GM19467 (cell line): ENCODE data around the gene RAB40A.

Experiments used
- ATAC-seq: cut with Tn5 transposase; IDR thresholded peaks from one replicate; pipeline ENCODE4 v1.9.1; 2021; ENCODE audit warnings: mild to moderate bottlenecking, moderate library complexity; ENCODE audit not compliant: unreplicated experiment

The RAB40A gene

GRCh38 chrX:103519389-103519788, at the start of gene RAB40A:
TSS of gene RAB40A (minus strand) at chrX:103519489. CDS start at chrX:103500756, 18,733 bp downstream.
- no peak for ATAC-seq

DNA sequence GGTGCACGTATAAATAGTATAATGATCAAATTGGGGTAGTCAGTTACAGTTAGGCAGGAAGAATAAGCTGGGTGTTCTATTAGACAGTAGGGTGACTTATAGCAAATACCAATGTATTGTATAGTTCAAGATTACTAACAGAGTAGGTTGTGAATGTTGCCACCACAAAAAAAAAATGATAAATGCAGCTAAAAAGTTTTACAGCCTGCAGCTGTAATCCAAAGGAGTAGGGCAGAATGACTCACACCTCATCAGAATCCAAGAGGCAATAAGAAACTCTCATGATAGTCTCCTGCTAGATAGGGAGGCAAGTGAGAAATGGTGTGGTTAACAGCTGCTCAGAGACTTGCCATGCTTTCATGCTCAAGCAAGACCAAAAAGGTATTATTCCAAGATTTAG, 46.5 kb upstream of the RAB40A start:
- ATAC-seq, result no peak

- ATAC-seq, result no peak
These were observed 45.9 kb upstream of the RAB40A start for GRCh38 chrX:103565197-103565596.

DNA sequence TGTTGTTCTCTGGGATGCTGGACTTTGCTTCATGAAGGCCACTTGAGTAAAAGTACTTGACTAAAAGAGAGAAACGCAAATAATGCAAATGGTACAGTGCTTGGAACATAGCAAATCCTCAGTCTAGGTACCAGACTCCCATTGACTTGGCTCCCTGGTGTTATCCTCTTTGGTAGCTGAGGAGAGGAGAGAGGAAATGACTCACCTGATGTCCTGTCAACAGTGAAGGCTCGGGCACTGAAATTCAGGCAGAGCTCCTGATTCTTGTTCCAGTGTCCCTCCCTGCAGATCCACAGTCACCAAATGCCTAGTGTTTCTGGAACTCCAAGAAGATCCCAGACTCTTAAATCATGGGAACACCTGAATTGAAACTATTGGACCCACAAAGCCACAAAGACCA, 43.5 kb upstream of the RAB40A start:
- ATAC-seq, result no peak

GRCh38 chrX:103560256-103560655, 41.0 kb upstream of the RAB40A start:
- no peak for ATAC-seq

- ATAC-seq, result no peak
These were observed 37.8 kb upstream of the RAB40A start for GRCh38 chrX:103556963-103557612.

DNA sequence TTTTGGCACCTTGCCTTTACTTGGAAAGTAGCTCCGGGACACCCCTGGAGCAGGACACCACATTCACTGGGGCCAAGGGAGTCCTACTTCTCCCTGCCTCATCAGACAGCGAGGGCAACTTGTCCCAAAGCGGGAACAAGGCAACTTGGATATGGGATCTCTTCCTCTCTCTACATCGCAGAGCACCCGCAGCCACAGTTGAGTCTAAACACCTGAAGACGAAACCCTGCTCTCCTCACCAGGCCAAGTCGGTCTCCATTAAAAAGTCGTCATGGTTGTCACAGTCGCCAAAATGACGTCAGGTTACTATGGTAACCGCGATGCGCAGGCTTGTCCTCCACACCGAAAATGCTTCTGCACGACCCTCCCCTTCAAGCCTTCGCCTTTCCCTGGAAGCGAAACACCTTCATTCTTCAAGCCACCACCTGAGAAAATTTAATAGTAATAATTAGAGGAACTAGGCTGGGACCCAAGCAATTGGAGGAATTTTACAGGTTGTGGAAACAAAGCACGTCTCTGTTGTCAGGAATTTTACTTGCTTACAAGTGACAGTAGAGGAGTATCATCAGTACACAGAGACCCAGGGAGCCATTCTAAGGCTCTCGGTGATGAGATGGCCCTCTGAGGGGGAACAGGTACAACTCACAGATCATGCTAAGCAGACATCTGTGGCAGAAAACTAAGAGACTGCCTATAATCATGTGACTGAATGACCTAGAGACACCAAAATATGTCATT, 35.6 kb upstream of the RAB40A start:
- peak; percentile 83 for ATAC-seq

DNA sequence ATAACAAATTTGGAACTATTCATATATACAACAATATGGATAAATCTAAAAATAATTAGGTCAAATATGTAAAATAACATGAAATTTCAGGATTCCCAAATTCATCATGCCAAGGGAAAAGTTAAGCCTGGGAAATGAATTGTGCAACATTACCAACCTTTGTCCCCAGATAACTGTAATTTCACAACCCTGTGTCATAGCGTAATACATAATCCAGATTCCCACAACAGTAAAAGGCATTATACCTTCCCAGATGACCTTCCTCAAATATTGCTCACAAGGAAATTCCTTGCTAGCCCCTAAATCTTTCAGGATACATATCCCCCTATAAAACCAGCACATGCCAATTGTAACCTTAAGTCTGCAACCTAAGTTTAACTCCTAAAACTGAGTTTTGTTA, 32.9 kb upstream of the RAB40A start:
- no peak for ATAC-seq

- no peak for ATAC-seq
These were observed 31.2 kb upstream of the RAB40A start for GRCh38 chrX:103550415-103551051.

DNA sequence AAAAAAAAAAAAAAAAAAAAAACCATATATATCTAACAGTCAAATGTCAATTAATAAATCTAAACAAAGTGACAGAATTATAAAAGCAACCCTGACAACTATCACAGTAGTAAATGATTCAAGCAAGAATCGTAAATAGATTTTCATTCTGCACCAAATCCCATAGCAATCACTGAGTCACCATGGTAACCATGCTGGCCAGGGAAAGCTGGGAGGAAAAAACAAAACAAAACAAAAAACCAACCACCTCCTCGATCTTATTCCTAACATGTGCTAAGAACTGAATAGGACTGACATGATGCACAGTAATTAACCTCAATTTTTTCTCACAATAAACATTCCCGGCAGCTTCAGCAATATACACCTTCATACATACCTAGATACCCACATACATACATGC, 30.6 kb upstream of the RAB40A start:
- no peak for ATAC-seq

DNA sequence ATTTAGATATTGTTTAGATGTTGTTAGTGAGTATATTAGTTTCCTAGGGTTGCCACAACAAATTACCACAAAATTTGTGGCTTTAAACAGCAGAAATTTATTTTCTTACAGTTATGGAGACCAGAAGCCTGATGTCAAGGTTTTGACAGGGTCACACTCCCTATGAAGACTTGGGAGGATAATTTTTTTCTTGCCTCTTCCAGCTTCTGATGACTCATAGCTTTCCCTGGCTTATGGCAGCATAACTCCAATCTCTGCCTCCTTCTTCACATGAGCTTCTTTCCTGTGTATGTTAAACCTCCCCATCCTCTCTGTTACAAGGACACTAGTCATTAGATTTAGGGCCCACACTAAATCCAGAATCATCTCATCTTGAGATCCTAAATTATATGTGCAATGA, 20.9 kb upstream of the RAB40A start:
- ATAC-seq, result no peak

GRCh38 chrX:103539695-103540094, 20.4 kb upstream of the RAB40A start:
- no peak for ATAC-seq

DNA sequence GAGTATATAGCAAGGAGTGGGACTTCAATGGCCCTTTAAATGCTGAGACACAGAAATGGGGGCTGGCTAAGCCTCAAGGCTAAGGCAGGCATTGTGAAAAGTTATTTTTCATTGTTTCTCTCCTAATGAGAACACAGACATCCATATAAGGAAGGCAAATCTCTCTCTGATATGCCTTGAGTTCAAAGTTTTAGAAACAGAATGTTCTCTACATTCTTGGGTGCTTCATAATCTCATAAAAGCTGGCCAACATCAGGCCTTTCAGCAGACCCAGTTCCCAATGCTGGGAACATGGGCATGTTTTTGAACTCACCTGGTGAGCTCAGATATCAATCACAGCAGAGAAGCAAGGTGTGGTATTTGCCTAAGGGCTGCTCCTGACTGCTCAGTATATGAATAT, 19.4 kb upstream of the RAB40A start:
- no peak for ATAC-seq

DNA sequence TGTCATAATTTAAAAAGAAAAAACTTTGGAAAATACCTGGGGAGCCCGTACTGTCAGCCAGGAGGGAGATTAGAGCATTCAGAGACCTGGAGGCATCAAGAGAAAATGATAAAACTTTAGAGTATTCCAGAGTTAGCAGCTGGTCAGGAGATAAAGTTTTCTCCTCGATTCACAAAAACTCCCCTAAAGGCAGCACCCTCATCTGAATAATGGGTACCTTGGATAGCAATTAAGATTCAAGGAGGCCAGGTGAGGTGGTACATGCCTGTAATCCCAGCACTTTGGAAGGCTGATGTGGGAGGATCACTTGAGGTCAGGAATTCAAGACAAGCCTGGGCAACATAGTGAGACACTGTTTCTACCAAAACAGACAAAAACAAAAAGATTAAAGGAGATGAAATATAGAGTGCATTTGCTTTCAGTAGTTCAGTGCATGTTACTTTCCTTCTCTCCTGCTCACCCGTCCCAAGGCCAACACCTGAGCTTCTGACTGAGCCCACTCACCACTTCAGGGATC, 18.6 kb upstream of the RAB40A start:
- ATAC-seq, result no peak

GRCh38 chrX:103536732-103537131, 17.4 kb upstream of the RAB40A start:
- ATAC-seq, result no peak

DNA sequence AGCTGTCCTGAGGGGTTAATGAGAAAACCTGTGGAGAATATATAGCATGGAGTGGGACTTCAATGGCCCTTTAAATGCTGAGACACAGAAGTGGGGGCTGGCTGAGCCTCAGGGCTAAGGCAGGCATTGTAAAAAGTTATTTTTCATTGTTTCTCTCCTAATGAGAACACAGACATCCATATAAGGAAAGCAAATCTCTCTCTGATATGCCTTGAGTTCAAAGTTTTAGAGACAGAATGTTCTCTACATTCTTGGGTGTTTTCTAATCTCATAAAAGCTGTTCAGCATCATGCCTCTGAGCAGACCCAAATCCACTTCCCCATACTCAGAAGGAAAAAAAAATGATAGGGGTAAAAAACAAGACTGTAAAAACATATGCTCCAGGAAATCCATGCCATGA, 16.8 kb upstream of the RAB40A start:
- no peak for ATAC-seq

GRCh38 chrX:103535206-103535605, 15.9 kb upstream of the RAB40A start:
- ATAC-seq, result no peak

DNA sequence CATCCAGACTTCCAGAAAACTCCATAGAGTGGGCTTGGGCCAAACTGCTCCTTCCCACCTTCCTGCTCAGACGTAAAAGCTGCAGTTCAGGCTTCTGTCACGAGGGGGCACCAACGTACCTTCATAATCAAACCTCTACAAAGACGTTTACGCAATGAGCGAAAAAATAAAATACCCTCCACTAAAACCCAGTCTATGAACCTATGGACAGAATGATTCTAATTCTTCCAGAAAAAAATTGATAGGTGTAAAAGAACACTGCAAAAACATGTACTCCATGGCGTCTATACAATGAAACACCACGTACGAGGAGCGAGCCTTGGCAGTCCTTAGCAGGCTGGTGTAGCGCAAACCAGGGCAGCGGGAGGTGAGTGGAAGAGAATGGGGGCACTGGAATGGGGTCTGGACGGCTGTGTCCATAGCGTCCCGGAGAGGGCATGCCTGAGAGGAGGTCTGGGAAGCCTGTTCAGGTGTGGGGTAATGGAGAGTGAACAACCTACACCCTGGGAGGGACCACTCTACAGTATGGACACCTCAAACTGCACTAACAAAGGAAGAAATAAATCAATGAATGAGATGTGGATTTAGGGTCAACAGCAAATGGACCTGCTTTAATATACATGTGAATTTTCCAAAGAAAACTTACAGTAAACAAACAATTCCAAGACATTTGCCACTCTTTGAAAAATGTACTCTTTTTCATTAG, 14.4 kb upstream of the RAB40A start:
- ATAC-seq, result no peak

DNA sequence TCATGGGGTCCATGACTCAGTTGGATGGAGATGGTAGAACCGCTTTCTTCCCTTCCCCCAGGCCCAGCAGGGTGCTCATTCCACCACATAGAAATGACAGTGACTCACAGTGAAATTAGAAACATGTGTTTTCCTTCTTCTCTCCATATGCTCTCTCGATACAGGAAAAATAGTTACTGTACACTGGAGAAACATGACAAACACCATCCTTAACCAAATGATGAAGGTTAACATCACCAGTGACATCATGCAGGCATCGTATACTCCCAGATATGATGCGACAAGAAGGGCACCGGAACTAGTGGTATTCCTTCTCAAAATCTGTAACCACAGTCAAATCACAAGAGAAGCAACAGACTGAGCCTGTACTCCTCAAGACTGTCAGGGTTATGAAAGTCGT, 11.7 kb upstream of the RAB40A start:
- no peak for ATAC-seq

DNA sequence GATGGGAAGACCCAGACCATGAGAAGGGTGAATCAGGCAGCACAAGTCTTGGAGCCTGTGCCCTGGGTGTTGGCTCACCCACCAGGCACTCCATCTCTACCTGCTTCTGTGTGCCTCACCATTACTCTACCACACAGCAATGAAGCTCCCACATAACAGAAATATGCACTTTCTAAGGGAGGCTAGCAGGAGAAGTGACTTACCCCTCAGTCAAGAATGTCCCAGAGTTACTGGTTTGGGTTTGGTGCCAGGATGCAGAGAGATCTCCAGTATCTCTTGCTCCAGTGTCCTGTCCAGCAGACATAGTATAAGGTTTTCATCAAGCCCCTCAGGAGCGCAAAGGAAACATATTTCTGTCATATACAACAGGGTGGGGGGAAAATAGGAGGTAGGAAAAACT, 11.3 kb upstream of the RAB40A start:
- no peak for ATAC-seq

- no peak for ATAC-seq
These were observed 10.3 kb upstream of the RAB40A start for GRCh38 chrX:103529550-103529949.
